Measurements from ENCODE around the gene KRTAP10-1.

GRCh38 chr21:44539046-44539445 is 949 bp downstream of the KRTAP10-1 start:
- TF ChIP-seq POLR2A (IDR thresholded peaks at IDR 0.05; ENCODE audit: low read depth, low read length) (no peak), POLR2AphosphoS5 (IDR thresholded peaks at IDR 0.05; ENCODE audit: low read depth, low read length) (no peak), SPI1 (IDR thresholded peaks at IDR 0.05; ENCODE audit: low read depth, low read length) (no peak), TAF1 (IDR thresholded peaks at IDR 0.05; ENCODE audit: low read depth, low read length) (no peak), POU2F2 (IDR thresholded peaks at IDR 0.05; ENCODE audit: low read depth, low read length) (no peak), PAX5 (IDR thresholded peaks at IDR 0.05; ENCODE audit: insufficient read depth, low read length, severe bottlenecking) (no peak)
